MM.1S (cell line): ENCODE measurements around the gene UGCG.

ENCODE experiments used
- EZH2phosphoT487 ChIP-seq: fragments of 300-600 bp; sonication (generic); IDR thresholded peaks from 2 replicates; pipeline ENCODE4 v1.6.1; 2018; ENCODE audit warnings: antibody characterized with exemption, low read length
- TF ChIP-seq, protein P1 (sequence below): fragments of 300-600 bp; sonication (generic); IDR thresholded peaks from 2 replicates; pipeline ENCODE4 v1.5.1; 2016; ENCODE audit warnings: antibody characterized with exemption, low read length, mixed read lengths

- TF ChIP-seq, protein P1, sequence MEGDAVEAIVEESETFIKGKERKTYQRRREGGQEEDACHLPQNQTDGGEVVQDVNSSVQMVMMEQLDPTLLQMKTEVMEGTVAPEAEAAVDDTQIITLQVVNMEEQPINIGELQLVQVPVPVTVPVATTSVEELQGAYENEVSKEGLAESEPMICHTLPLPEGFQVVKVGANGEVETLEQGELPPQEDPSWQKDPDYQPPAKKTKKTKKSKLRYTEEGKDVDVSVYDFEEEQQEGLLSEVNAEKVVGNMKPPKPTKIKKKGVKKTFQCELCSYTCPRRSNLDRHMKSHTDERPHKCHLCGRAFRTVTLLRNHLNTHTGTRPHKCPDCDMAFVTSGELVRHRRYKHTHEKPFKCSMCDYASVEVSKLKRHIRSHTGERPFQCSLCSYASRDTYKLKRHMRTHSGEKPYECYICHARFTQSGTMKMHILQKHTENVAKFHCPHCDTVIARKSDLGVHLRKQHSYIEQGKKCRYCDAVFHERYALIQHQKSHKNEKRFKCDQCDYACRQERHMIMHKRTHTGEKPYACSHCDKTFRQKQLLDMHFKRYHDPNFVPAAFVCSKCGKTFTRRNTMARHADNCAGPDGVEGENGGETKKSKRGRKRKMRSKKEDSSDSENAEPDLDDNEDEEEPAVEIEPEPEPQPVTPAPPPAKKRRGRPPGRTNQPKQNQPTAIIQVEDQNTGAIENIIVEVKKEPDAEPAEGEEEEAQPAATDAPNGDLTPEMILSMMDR = no peak
- no peak for TF ChIP-seq EZH2phosphoT487
Measured at GRCh38 chr9:111890334-111890733, 6.3 kb upstream of the UGCG start.
